Measurements from ENCODE around the gene MIOS. TPM values are rescaled to one million over a fixed set of nuclear protein-coding genes. Genes with fewer than 3 reads are reported as not detected.

The MIOS gene
- total and polyA plus RNA-seq, 2 of the 4 experiments (the other 2 are of a cell fraction), result 10.6 to 32.4 TPM

GRCh38 chr7:7566651-7567611 is at the start of gene MIOS (continued):
- TF ChIP-seq FOS (IDR thresholded peaks at IDR 0.05; ENCODE audit: low read depth, low read length), result no peak
- no peak for TF ChIP-seq CTCF (conservative IDR thresholded peaks at IDR 0.05; ENCODE audit: low read depth, low read length)
- no peak for TF ChIP-seq MAFK (IDR thresholded peaks at IDR 0.05; ENCODE audit: low read depth, low read length)

GRCh38 chr7:7517754-7518153 is 48.9 kb upstream of the MIOS start:
- Histone ChIP-seq H2BK5ac (ENCODE audit: low read depth, low read length, poor library complexity, severe bottlenecking) (no peak overlapping the region), H3K36me3 (ENCODE audit: control insufficient read depth, insufficient read depth, low read length) (no peaks in the 10 kb centered on the region), H3K4me1 (ENCODE audit: control insufficient read depth, insufficient read depth, low read length) (peaks cover 2% of the 10 kb centered on the region; the same call in 1 of the 2 replicates), H4K5ac (ENCODE audit: low read depth, low read length) (no peak overlapping the region), H3K9me3 (ENCODE audit: control insufficient read depth, insufficient read depth, low read length) (no peaks in the 10 kb centered on the region), H2BK120ac (ENCODE audit: low read depth, low read length) (no peak overlapping the region), H3K27me3 (ENCODE audit: control insufficient read depth, insufficient read depth, low read length) (no peaks in the 10 kb centered on the region), H3K23ac (ENCODE audit: low read depth, low read length) (no peak overlapping the region), H3K14ac (replicated peaks; ENCODE audit: low read depth, low read length) (no peak overlapping the region), H3K9me1 (ENCODE audit: insufficient read depth, low read length) (no peaks in the 10 kb centered on the region), H3K4ac (ENCODE audit: low read depth, low read length) (no peak overlapping the region), H4K20me1 (ENCODE audit: insufficient read depth, low read length) (no peaks in the 10 kb centered on the region), H3K18ac (ENCODE audit: low read depth, low read length) (no peak overlapping the region), H2BK15ac (ENCODE audit: low read depth, low read length) (no peak overlapping the region), H2BK20ac (ENCODE audit: low read depth, low read length) (no peak overlapping the region), H2AFZ (replicated peaks; ENCODE audit: low read length, poor library complexity) (no peak overlapping the region), H3K79me1 (ENCODE audit: low read depth in 1 of 2, low read length in 2 of 2) (no peaks in the 10 kb centered on the region), H3K4me3 (ENCODE audit: insufficient read depth, low read depth, low read length) (no peak overlapping the region), H3K4me2 (ENCODE audit: low read depth, low read length) (no peak overlapping the region), H3K56ac (ENCODE audit: extremely low read depth, insufficient read depth, low read length) (no peak overlapping the region), H3K9ac (ENCODE audit: low read depth, low read length) (no peak overlapping the region), H4K8ac (ENCODE audit: low read depth in 2 of 2, low read length in 2 of 2) (no peak overlapping the region), H3K27ac (ENCODE audit: insufficient read depth, low read length) (no peak overlapping the region), H2AK9ac (replicated peaks; ENCODE audit: low read depth, low read length, poor library complexity) (no peak overlapping the region), H4K91ac (ENCODE audit: insufficient read depth, low read depth, low read length) (no peak overlapping the region), H2AK5ac (ENCODE audit: low read depth, low read length) (no peak overlapping the region)
- intact Hi-C loops (cut with micrococcal nuclease), result no loop called here
- ChIA-PET POLR2A (ENCODE audit: unreplicated experiment) (no interaction called here), CTCF (no interaction called here)
- no CpG with 5 or more reads among the region's 3 CpGs for WGBS, 2 experiments (ENCODE audit: extremely low coverage in 2 of 2, insufficient read length in 1 of 2)
- no peak for ATAC-seq (ENCODE audit: low read depth)
- dilution Hi-C loops (cut with HindIII; ENCODE audit: low sequenced_read_pairs, unreplicated experiment), result no loop called here
- no peak for DNase-seq
- in situ Hi-C loops (cut with MboI; ENCODE audit: low sequenced_read_pairs), result no loop called here
- no TSS peak for BruUV-seq (replicated peaks)
- no peak for TF ChIP-seq RAD21 (IDR thresholded peaks at IDR 0.05; ENCODE audit: low read length)
